Neutrophil (primary cell): ENCODE results near the gene TREX2.

Source experiments
- H3K27ac ChIP-seq: fragments of 200-600 bp; sonication (generic); 2 replicates; pipeline ENCODE4 v1.5.1; 2016; ENCODE audit warnings: mild to moderate bottlenecking, moderate library complexity
- H3K27me3 ChIP-seq: fragments of 200-600 bp; sonication (generic); 2 replicates; pipeline ENCODE4 v1.6.0; 2016; ENCODE audit warnings: mild to moderate bottlenecking
- H3K36me3 ChIP-seq: fragments of 200-600 bp; sonication (generic); 2 replicates; pipeline ENCODE4 v1.5.1; 2017
- H3K4me1 ChIP-seq, 2 experiments: fragments of 200-600 bp in 1 of 2; sonication (generic) in 1 of 2; 1 replicate in 1 of 2; 2 replicates in 1 of 2; pipeline versions ENCODE4 v1.5.1 to v1.6.1; 2013 to 2016; ENCODE audit warnings: low read depth in 1 of 2, low read length in 1 of 2, mild to moderate bottlenecking in 1 of 2, moderate library complexity in 1 of 2; ENCODE audit not compliant: control insufficient read depth in 1 of 2, insufficient read depth in 1 of 2
- H3K4me3 ChIP-seq, 2 experiments: fragments of 200-600 bp in 1 of 2; sonication (generic) in 1 of 2; 1 replicate in 1 of 2; 2 replicates in 1 of 2; pipeline ENCODE4 v1.5.1; 2013 to 2016; ENCODE audit warnings: low read depth in 1 of 2, low read length in 1 of 2, mild to moderate bottlenecking in 1 of 2, moderate library complexity in 1 of 2
- H3K9me3 ChIP-seq: fragments of 200-600 bp; sonication (generic); 2 replicates; pipeline ENCODE4 v1.5.1; 2016
- CTCF ChIP-seq: fragments of 200-600 bp; sonication (generic); IDR thresholded peaks from 2 replicates; pipeline ENCODE4 v1.5.1; 2016; ENCODE audit warnings: antibody characterized with exemption

Gene TREX2

GRCh38 chrX:153409414-153410101 is 36.3 kb downstream of the TREX2 start:
- H3K27ac ChIP-seq: no peak overlapping the region
- no peak overlapping the region for H3K4me3 ChIP-seq
- H3K27me3 ChIP-seq: no peaks in the 10 kb centered on the region
- TF ChIP-seq CTCF: no peak
- H3K4me1 ChIP-seq: peaks cover 27 to 28% of the 10 kb centered on the region in 2 experiments
- no peaks in the 10 kb centered on the region for H3K36me3 ChIP-seq
- no peaks in the 10 kb centered on the region for H3K9me3 ChIP-seq

GRCh38 chrX:153408871-153409351 is 36.9 kb downstream of the TREX2 start:
- Histone ChIP-seq H3K36me3 (no peaks in the 10 kb centered on the region), H3K9me3 (no peaks in the 10 kb centered on the region), H3K4me1 (peaks cover 20 to 22% of the 10 kb centered on the region in 2 experiments), H3K27me3 (no peaks in the 10 kb centered on the region), H3K27ac (no peak overlapping the region), H3K4me3 (no peak overlapping the region)
- no peak for TF ChIP-seq CTCF

- no peak for TF ChIP-seq CTCF
- Histone ChIP-seq H3K27ac (no peak overlapping the region), H3K4me3 (no peak overlapping the region), H3K4me1 (peaks cover 14 to 16% of the 10 kb centered on the region in 2 experiments), H3K27me3 (no peaks in the 10 kb centered on the region), H3K9me3 (no peaks in the 10 kb centered on the region), H3K36me3 (no peaks in the 10 kb centered on the region)
These were observed 37.6 kb downstream of the TREX2 start for GRCh38 chrX:153408221-153408721.

GRCh38 chrX:153407736-153408135 is 38.1 kb downstream of the TREX2 start:
- H3K4me3 ChIP-seq: no peak overlapping the region
- H3K27me3 ChIP-seq: no peaks in the 10 kb centered on the region
- H3K27ac ChIP-seq: no peak overlapping the region
- H3K4me1 ChIP-seq: peaks cover 10% of the 10 kb centered on the region in 2 experiments
- H3K36me3 ChIP-seq: no peaks in the 10 kb centered on the region
- no peaks in the 10 kb centered on the region for H3K9me3 ChIP-seq
- no peak for TF ChIP-seq CTCF

- Histone ChIP-seq H3K4me3 (no peak overlapping the region), H3K36me3 (no peaks in the 10 kb centered on the region), H3K27ac (no peak overlapping the region), H3K27me3 (no peaks in the 10 kb centered on the region), H3K9me3 (no peaks in the 10 kb centered on the region), H3K4me1 (peaks cover 1 to 2% of the 10 kb centered on the region in 2 experiments)
- TF ChIP-seq CTCF: no peak
These were observed 39.0 kb downstream of the TREX2 start for GRCh38 chrX:153406903-153407302.
